Fibroblast of gingiva (primary cell): ENCODE measurements around the gene DOCK2.
A peak's percentile ranks its signal among the peaks of the same experiment; 100 is the strongest.

Experiments used
- DNase-seq: peaks from one replicate; pipeline ENCODE4 v3.0.0-alpha.2; 2011; ENCODE audit warnings: low read depth

Gene DOCK2

DNA sequence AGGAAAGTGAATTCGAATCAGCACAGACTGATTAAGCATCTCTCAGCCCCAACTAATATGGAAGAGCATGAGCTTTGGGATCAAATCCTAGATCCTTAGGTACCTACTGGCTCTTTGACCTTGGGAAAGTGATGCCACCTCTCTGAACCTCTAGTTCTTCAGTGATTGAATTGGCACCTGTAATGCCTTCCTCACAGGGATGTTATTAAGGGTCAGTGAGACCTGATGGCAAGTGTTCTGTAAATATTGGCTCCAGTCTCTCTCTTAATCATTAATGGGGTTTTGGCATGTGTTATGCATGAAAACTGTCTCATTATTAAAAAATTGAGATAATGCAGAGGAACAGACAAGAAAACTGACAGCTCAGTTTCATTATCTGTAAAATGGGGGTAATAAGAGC lies 227.4 kb downstream of the DOCK2 start:
- DNase-seq: no peak

DNA sequence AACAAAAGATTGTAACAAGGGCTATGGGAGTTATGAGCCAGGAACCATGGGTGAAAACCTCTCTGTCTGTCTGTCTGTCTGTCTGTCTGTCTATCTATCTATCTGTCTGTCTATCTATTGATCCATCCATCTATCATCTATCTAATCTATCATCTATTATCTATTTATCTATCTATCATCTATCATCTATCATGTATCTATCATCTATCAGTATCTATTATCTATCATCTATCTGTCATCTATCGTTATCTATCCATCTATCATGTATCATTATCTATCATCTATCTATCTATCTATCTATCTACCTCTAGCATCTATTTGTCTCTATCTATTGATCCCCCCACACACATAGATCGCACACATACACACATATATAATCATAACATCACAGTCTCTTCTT lies 230.3 kb downstream of the DOCK2 start:
- DNase-seq: no peak

DNA sequence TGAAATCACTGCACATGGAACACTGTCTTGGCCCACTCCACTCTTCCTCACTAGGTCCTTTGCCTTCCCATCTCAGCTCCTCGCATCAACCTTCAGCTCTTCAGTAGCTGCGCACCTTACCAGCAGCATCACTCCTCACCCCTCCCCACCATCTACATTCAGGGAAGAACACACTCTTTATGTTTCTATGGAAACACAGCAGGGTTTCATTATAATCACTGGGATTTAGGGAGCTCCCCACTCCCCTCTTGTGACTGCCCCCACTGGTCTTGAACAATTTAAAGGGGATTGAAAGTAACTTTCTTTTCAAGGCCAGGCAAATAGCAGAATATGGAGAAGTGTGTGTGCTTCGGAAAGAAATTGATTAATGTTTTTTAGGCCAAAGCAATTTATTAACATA lies 232.0 kb downstream of the DOCK2 start:
- DNase-seq: no peak

DNA sequence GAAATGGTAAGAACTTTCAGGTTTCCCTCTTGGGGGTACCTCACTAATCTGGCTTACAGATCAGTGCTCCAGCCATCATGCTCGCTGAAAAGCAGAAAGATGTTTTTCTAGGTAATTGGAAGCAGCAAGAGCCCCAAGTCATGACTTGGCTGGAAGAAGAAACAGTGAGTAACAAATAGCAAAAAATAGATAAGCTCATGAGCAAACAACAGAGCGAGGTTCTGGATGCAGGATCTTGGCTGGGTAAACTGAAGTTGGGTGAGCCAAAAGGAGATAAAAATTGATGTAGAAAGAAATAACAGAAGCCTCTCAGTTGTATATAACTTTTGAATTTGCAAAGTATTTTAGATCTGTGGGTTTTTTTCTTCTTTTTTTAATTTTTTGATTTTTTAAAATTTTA lies 233.1 kb downstream of the DOCK2 start:
- DNase-seq: no peak

DNA sequence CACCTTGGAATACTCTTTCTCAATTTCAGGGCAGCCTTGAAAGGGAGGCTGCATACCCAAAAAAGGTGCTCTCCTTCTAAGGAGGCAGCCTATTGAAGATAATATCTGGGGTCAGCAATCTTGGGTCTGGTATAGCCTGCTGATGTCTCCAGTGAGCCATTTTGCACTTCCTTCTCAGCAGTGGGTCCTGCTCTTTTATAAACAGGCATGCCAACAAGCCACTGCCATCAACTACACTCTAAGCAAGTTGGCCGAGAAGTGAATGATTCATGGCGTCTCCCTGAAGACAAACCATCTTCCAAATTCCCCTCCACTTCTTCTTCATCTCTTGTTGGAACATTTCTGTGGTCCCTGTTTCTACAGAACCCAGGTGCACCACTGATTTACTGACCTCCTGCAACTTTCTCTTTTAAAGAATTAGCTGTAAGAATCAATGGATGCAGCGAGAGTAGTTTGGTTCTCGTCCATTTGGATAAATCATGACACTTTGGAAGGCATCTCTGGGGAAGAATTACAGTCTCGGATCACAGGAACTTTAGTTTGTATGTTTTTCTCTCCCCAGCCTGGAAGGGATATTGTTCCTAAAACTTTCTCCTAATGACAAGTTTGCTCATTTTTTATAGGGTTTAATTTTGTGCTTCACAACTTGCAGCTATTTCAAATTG lies 234.9 kb downstream of the DOCK2 start:
- DNase-seq: no peak

DNA sequence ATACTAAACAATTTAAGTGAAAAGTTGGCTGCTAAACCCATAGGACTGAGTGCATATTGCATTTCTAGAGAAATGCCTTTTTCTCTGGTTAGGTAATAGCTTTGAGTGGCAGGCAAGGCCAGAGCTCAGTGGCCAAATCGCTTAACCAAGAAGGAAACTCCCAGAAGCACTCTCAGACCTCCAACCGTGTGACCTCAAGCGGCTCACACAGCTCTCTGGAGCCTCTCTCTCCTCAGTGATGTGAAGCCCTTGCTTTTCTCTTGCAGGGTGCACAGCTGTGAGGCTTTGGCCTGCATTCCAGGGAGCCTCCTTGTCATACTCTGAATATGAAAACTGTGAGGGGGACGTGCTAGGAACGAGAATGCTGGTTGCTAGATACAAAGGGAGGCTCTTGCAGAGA lies 236.6 kb downstream of the DOCK2 start:
- peak; percentile 29 for DNase-seq

DNA sequence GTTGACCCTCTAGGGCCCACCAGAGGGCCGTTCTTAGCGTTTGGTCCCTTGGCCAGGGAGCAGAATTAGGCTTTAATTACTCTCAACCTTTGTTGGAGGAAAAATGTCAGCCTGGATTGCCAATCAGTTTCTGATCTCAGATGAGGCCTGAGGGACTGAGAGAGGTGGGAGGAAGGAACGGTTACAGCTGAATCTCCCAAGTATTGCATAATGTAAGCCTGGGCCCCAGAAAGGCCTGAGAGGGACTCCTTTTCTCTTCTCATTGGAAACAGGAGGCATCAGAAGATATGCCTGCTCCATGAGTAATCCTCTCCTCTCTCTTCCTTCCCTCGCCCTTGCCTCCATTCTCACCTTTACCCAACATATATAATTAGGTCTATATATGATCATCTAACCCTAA lies 237.5 kb downstream of the DOCK2 start:
- no peak for DNase-seq

DNA sequence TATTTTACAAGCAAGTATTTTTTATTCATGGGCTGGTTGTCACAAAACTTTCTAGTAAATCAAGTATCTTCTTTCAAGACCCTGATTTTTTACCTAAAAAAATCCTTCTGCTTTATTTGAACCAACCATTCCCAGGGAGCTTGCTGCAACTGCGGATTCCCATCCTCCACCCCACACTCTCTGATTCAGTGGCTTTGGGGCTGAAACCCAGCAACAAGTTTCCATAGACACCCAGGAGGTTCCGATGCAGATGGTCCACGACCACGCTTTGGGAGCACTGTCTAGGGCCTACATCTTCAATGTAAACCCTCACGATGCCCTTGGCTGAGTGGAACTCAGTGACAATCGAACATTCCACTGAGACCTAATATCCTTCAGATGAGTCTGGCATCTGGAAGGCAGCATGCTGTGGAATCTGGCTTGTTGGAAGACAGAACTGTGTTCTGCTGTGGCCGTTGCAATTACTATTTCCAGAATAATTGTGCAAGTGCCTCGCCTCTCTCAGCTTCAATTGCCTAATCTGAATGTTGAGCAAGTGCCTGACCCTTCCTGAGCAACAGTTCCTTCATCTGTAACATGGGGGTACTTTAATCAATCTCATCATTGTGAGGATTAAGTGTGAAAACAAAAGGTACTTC lies 238.1 kb downstream of the DOCK2 start:
- peak; percentile 91 for DNase-seq

DNA sequence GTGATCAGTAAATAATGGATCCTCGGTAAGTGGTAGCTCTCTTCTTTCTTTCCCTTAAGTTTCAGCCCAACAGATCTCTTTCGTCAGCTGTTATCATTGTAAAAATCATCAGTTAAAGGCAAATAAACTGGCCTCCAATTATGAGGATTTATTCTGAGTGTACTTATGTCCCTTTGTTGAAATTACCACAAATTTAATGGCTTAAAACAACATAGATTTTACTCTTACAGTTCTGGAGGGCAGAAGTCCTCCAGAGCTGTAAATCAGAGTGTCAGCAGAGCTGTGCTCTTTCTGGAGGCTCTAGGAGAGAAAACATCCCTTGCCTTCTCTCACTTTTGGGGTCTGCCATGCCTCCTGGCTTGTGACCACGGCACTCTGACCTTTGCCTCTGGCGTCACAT lies 238.7 kb downstream of the DOCK2 start:
- DNase-seq: no peak

DNA sequence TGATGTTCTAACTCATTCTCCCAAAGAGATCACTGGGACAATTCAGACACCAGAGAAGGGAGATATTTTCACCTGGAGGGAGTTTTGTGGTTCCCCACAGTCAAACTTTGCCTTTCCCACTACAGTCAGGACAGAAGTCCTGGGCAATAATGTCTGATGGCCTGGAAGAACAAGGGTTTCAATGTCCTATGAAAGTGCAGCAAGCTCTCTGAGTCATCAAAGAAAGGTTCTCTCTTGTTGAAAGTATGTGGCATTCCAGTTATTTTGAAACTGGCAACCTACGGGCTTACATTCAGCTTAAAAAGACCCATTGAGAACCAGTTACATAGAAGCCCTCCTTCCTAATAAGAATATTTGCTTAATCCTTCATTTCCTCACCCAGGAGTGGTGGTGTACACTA lies 239.3 kb downstream of the DOCK2 start:
- DNase-seq: peak; percentile 46

DNA sequence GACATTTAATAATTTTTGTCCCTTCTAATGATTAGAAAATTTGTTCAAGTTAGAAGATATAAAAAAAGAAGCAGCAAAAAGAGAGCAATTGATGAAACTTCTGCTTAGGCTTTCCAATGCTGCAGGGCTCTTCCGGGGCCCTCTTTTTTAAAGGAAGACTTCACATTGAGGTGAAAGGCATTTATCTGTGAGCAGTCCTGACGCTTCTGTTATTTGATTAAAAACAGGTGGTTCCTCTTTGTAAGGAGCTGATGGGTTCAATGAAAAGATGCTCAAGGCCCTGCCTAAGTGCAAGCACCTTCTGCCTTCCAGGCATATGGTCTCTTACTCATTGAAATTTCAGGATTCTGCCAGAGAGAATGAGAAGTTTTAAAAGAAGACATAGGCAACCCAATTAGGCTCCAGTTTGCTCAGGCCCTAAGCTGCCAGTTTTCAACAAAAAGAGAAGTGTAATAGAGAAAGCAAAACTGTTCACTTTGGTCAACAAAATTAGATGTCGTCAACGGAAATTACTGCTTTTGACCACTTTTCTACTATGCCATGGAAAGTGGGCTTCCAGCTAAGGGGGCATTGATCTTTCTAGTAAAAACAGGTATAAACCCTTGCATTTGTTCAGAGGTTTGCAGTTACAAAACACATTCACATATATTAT lies 243.1 kb downstream of the DOCK2 start:
- no peak for DNase-seq

DNA sequence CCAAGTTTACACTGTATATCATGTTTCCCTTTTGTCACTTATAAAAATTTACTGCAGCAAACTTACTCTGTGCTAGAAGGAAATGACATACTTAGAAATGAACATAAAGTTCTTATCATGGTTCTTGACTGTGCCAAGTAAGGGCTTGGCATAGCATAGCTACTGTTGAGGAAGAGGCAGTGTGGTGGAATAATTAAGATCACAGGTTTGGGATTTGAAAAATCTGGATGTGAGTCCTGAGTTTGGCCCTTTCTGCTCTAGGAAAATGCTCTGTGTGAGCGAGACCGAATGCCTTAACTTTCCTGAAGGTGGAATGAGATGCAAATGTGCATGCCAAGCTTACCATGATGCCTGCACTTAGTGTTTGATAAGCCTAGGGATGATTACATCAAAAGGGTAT lies 243.7 kb downstream of the DOCK2 start:
- no peak for DNase-seq

DNA sequence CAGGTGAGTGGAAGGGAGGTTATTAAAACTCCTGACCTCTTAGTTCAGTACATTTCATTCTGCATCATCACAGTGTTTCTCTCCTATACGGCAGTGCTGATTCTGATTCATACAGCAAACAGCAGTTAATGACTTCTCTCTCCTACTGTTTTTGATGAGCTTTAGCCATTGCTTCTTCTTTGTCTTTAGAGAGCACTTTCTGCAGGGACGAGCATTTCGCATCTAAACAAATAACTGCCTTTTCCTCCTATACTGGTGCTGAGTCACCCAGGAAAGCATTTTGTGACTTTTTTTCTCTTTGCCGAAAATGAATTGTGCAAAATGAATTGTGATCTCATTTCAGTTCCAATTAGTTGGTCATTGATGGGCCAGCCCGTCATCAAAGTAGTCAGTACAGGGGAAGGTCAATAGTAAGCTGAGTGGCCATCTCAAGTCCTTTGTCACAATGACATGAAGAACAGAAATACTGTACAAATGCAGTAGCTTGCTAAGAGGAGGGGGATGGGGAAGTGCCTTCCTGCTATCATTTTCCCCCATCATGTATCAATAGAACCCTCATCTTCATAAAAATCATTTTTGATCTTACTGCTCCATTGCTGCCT lies 244.7 kb downstream of the DOCK2 start:
- DNase-seq: no peak

DNA sequence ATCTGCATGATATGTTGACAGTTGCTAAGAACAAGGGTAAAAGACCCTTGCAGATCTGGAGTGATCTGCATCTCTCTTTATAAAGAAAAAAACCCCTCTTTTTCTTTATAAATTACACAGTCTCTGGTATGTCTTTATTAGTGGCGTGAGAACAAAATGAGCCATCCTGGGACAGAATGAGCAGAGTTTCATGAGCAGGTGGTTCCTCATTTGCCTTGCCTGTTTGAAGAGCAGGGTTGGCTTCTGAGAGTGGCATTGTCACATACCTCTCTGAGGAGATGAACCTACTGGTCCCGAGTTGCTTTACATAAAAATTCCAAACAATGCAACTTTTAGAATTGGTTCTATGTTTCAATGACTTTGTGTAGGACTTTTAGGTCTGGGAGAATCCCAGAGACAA lies 249.0 kb downstream of the DOCK2 start:
- no peak for DNase-seq

DNA sequence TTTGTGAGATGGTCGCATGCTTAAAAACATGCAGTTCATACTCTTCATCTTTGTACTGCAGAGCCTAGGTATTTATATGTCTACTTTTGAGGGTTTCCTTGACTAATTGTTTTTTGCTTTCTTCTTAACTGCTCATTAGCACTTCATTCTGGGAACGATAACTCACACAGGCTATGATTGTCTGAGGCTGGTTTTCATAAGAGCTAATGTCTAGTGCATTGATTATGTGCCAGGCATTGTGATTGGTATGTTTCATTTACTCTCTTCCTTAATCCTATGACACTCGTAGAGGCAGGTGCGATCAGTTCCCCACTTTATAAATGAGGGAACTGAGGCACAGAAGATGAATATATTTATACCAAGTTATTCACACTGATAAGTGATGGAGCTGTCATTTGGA lies 249.6 kb downstream of the DOCK2 start:
- no peak for DNase-seq

DNA sequence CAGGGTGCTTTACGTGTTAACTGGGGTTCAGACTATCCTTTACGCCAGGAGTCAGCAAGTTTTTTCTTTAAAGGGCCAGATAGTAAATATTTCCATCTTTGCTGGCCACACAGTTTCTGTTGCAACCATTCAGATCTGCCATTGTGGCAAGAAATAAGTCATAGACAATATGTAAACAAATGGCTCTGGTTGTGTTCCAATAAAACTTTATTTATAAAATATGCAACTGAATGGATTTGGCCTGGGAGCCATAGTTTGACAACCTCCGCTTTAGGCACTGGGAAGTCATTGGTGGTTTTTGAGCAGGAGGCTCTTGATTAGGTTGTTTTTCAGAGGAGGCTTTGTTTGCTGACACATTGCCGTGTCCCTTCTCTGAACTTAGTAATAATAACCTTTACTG lies 252.5 kb downstream of the DOCK2 start:
- DNase-seq: no peak

DNA sequence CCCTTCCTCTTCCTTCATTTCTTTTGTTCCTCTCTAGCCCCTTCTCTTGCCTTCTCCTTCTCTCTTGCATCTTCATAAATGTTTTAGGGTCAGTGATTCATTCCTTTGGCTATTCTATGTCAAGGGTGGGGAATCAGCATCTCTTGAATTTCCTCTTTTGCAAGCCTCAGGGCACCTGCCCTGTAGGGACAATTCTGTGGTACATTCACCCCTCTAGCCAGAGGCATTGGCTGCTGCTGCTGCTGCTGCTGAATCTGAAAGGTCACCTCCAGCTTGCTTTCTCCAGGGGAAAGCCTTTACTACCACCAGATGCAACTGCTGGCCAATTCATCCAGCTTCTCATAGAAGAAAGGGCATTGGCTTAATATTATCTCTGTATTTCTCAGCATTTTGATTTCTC lies 255.9 kb downstream of the DOCK2 start:
- peak; percentile 13 for DNase-seq

DNA sequence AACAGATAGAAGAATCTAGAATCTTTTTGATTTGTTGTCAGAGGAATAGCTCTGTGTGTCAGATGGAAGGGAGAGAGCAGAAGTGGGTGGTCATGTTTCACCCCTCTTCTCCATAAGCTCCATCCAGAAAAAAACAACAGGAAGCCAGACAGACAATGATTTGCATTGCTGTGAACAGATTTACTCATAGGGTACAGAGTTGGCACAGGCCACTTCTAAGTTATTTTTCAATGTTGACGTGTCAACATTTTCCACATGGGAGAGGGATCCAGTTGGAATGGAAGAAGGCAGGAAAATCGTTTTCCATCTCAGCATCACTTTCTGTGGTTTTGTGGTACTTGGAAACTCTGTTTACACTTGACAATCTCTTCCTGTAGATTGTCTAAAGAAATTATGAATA lies 256.5 kb downstream of the DOCK2 start:
- DNase-seq: no peak

DNA sequence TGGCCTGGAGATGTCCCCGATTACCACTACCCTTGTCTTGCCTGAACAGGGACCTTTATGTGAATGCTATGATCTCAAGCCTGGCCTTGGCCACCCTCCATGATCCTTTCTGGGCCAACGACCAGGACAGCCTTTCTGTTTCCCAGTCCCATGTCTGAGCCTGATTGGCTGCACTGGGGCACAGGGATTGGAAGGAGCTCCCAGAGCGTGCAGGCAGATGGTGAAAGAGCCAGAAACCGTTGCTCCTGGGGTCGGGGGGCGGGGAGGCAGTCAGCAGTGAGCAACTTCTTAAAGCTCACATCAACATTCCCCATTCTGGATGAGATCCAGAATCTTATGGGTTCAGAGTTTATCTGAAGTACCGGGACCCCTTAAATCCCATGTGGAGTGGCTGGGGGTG lies 258.9 kb downstream of the DOCK2 start:
- DNase-seq: peak; percentile 44

DNA sequence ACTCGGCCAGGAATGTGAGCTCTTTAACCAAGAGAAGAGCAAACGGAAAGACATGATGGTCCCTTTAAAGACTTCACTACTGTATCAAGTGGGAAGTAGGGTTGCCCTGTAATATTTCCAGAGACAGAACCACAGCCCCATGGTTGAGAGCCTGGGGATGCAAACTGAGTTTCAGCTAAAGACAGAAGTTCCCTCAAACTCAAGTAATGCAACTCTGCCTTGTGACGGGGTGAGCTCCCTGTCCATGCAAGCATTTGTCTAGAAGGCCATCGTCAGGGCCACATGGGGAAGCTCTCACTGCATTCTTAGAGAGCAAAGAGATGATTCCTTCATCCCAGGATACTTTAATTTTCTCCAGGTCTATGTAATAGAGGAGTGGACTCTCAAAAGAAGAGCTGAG lies 260.4 kb downstream of the DOCK2 start:
- no peak for DNase-seq

DNA sequence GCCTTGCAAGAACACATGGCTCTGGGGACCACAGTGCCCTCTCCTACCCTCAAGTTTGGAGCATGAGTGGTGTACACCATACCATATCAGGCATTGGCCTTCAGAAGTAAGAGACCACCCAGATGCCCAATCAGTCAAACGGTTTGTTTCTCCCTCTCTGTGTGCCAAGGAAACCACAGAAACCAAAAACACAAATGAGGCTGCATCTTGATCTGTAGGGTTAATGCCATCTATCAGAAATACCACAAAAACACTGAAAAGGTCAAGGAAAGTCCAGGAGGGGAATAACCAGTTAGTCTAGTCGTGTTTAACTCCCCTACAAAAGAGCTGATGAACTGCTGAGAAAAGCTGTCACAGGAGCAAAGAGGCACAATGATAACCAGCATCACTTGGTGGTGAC lies 264.8 kb downstream of the DOCK2 start:
- DNase-seq: no peak

DNA sequence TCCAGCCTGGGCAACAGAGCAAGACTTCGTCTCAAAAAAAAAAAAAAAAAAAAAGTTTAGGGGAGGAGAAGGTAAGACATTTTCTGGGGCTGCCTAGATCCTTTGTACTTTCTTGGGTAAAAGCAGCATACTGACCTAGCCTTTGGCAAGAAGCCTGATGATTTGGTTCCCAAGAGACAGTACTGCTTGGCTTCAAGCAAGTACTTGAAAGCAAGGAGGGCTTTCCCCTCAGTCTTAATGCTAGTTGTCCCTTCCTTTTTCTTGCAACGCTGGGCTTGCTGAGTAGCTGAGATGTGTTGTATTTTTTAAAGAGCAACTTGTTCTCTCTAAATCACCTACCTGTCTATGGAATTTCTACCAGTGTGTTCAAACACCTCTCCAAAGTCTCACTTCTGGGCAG lies 267.0 kb downstream of the DOCK2 start:
- peak; percentile 73 for DNase-seq

DNA sequence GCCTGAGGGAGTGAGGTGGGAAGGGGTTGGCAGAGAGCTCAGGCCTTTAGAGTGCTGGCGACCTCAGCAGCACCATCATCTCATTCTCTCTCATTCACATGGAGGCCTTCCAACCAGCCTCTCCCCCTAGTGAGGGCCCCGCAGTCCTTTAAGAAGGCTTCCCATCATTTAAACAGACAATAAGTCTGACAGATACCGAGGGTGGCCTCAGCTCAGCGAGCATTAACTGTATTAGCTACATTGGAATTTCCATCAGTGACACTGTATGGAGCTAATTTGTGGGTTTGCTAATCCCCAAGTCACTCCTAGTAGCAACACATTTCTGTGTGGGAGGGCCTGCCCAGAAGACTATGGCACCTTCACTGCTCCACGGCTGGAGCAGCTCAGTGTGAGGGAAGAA lies 267.4 kb downstream of the DOCK2 start:
- no peak for DNase-seq
